ENCODE data around the gene TOMM7. TPM values are rescaled to one million over a fixed set of nuclear protein-coding genes. Genes with fewer than 3 reads are reported as not detected.
"Not testable (repeated sequence)": the region's sequence is repeated elsewhere in the genome, so short reads cannot be mapped to it uniquely, and the experiment has no call there.

The TOMM7 gene
- total RNA-seq, 1 donor from 2014 or later, result 82.3 TPM

GRCh38 chr7:22790640-22791039 lies 32.0 kb downstream of the TOMM7 start:
- DNase-seq (ENCODE audit: extremely low read depth, low read depth, low spot score), result not testable (repeated sequence)

- no peak for DNase-seq (ENCODE audit: extremely low read depth, low read depth, low spot score)
Measured at GRCh38 chr7:22787951-22788350, 34.7 kb downstream of the TOMM7 start.

DNA sequence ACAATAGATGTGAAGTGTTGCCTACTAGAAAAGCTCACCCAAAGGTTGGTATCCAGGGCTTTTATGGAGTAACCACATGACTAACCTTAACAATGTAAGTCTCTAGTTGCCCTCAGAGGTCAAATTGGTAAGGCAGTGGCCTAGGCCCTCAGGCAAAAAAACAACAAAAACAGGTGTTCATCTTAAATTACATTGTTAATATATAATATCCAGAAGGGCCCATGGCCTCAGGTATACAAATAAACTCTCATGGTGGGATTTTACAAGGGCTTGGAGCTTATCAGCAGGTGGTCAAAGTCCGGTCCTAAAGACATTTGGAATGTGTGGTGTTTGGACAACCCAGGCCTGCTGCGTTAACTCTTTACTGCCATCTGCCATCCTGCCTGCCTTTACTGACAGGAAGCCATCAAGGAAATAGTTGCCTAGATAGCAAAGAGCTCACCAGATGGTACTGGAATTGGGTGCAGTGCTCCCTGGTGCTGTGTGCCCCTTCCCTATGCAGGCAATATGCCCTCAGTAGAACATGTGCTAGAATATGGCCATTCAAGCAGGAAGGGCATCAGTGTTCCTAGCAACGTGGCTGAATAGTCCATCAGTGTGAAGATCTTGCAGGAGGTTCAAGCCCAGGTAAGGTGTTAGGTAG lies 36.2 kb downstream of the TOMM7 start:
- no peak for DNase-seq (ENCODE audit: extremely low read depth, low read depth, low spot score)

- DNase-seq (ENCODE audit: extremely low read depth, low read depth, low spot score), result no peak
Measured at GRCh38 chr7:22784346-22784745, 38.3 kb downstream of the TOMM7 start.

DNA sequence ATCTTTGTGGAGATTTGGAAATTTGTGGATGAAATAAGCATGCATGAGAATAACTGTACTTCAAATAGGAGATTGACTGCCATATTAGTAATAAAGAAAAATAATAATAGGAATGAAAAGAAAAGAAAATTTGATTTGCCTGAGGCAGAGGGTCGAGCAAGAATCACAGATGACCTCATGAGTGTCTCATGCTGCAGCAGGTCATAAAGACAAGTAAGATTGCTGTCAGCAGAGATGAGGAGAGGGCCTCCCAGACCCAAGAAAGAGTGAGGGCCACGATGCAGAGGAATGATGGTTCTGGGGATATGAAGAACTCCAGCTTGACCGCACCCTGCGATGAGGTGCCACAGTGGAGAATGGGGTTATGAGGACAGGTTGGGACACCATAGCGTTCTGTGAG lies 39.2 kb downstream of the TOMM7 start:
- no peak for DNase-seq (ENCODE audit: extremely low read depth, low read depth, low spot score)

GRCh38 chr7:22782616-22783232 lies 39.9 kb downstream of the TOMM7 start:
- peak; percentile 44 for DNase-seq (ENCODE audit: extremely low read depth, low read depth, low spot score)

DNA sequence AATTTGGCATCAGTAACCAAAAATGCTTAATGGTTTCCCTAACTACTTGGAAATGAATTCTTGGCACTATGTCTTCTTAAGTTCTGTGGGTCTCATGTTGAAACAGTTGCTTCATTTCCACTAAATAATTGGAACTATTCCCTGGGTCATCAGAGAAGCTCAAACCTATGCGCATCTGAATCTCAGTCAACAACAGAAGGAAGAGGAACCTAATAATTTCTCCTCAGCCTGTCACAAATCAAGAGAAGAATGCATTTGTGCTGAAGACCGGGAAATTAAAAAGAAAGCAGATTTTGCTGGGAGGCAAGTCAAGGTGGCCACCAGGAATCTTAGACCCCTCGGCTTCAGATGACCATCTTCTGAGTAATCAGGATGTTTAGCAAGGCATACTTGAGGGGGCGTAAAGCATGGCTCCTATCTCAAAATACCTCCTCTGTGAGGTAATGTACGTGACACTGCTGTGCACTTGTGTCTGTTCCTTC lies 41.4 kb downstream of the TOMM7 start:
- no peak for DNase-seq (ENCODE audit: extremely low read depth, low read depth, low spot score)

GRCh38 chr7:22779730-22780323 lies 42.8 kb downstream of the TOMM7 start:
- not testable (repeated sequence) for DNase-seq (ENCODE audit: extremely low read depth, low read depth, low spot score)

DNA sequence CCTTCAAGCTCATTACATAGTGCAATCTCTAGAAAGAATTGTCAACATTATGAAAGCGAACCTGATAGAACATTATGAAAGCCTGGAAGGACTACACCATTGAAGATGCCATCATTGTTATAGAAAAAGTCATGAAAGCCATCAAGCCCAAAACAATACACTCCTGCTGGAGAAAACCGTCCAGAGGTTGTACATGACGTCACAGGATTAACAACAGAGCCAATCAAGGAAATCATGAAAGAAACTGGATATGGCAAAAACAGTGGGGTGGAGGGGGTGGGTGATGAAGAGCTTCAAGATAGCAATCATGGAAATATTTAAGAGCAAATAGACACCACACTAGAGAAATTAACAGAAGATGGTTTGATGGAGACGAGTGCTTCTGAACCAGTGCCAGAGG lies 45.7 kb downstream of the TOMM7 start:
- no peak for DNase-seq (ENCODE audit: extremely low read depth, low read depth, low spot score)

- DNase-seq (ENCODE audit: extremely low read depth, low read depth, low spot score), result no peak
Measured at GRCh38 chr7:22772885-22773284, 49.8 kb downstream of the TOMM7 start.

- no peak for DNase-seq (ENCODE audit: extremely low read depth, low read depth, low spot score)
Measured at GRCh38 chr7:22771872-22772228, 50.8 kb downstream of the TOMM7 start.

- DNase-seq (ENCODE audit: extremely low read depth, low read depth, low spot score), result no peak
Measured at GRCh38 chr7:22771194-22771871, 51.3 kb downstream of the TOMM7 start.

GRCh38 chr7:22765609-22766008 lies 57.0 kb downstream of the TOMM7 start:
- DNase-seq (ENCODE audit: extremely low read depth, low read depth, low spot score), result no peak

Other genes with a start within 250 kb of the TOMM7 start
- gene IL6, start 95.6 kb downstream of the TOMM7 start, total RNA-seq, result 5.7 and 15.0 TPM in 2 replicates
- 64.2 and 68.2 TPM in 2 replicates for gene HYCC1, start 191.3 kb upstream of the TOMM7 start, total RNA-seq

Data from glomerular endothelial cell (primary cell).